Esophagus squamous epithelium (tissue), 4 donors: Measurements from ENCODE around the gene HK3.

Source experiments
- CTCF ChIP-seq, 6 experiments: fragments of 450-650 bp in 4 of 6; fragments of 200-600 bp in 2 of 6; sonication (generic) in 2 of 6; IDR thresholded peaks; one replicate each; pipeline ENCODE4 v1.5.1; 2016 to 2019; ENCODE audit warnings: antibody characterized with exemption in 6 of 6, mild to moderate bottlenecking in 4 of 6, moderate library complexity in 4 of 6
- POLR2A ChIP-seq, 4 donors: fragments of 450-650 bp; IDR thresholded peaks; one replicate each; pipeline ENCODE4 v1.6.1; 2017; ENCODE audit warnings: antibody characterized with exemption in 4 of 4, mild to moderate bottlenecking in 4 of 4, moderate library complexity in 3 of 4

- no peak for TF ChIP-seq CTCF (IDR thresholded peaks at IDR 0.05)
- no peak for TF ChIP-seq POLR2A (IDR thresholded peaks at IDR 0.05)
These were observed 42.4 kb downstream of the HK3 start for GRCh38 chr5:176856746-176857145.
